ENCODE data around the gene RCN1.

DNA sequence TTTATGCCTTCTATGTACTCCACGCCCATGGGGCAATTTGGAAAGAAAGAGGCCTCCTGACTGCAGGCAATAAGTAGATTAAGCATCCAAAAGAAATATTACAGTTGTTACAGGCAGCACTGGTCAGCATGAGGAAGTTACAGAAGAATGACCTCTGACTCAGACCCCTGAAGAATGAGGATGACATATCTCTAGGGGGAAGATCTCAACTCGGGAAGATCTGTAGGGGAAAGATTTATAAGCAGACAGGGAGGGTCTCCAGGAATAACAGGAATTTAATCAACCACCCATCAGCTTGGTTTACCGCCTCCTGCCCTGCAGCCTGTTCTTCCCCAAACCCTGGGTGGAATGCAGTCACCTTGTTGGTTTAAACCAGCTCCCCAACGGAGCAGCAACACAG is 58.0 kb downstream of the RCN1 start:
- TF ChIP-seq, protein P1, sequence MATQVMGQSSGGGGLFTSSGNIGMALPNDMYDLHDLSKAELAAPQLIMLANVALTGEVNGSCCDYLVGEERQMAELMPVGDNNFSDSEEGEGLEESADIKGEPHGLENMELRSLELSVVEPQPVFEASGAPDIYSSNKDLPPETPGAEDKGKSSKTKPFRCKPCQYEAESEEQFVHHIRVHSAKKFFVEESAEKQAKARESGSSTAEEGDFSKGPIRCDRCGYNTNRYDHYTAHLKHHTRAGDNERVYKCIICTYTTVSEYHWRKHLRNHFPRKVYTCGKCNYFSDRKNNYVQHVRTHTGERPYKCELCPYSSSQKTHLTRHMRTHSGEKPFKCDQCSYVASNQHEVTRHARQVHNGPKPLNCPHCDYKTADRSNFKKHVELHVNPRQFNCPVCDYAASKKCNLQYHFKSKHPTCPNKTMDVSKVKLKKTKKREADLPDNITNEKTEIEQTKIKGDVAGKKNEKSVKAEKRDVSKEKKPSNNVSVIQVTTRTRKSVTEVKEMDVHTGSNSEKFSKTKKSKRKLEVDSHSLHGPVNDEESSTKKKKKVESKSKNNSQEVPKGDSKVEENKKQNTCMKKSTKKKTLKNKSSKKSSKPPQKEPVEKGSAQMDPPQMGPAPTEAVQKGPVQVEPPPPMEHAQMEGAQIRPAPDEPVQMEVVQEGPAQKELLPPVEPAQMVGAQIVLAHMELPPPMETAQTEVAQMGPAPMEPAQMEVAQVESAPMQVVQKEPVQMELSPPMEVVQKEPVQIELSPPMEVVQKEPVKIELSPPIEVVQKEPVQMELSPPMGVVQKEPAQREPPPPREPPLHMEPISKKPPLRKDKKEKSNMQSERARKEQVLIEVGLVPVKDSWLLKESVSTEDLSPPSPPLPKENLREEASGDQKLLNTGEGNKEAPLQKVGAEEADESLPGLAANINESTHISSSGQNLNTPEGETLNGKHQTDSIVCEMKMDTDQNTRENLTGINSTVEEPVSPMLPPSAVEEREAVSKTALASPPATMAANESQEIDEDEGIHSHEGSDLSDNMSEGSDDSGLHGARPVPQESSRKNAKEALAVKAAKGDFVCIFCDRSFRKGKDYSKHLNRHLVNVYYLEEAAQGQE (IDR thresholded peaks at IDR 0.05; ENCODE audit: insufficient replicate concordance, low read depth): no peak
- TF ChIP-seq CTCF (IDR thresholded peaks at IDR 0.05; ENCODE audit: insufficient read depth, low read length): no peak
